K562 (cell line): ENCODE data around the gene UGT1A9. TPM values are rescaled to one million over a fixed set of nuclear protein-coding genes. Genes with fewer than 3 reads are reported as not detected.

Source experiments
- ATAC-seq: fragments of 200-7000 bp; cut with Tn5 transposase; 3 replicates; pipeline ENCODE4 v1.9.1; 2020; ENCODE audit warnings: moderate library complexity
- BruUV-seq: library from RNA; stranded (reverse); fragments of 400-500 nt; replicated peaks from 2 replicates; lab custom pipeline; 2021; lab: Mats Ljungman, UMichigan
- CTCF ChIA-PET: fragments of 300-600 bp; formaldehyde crosslinking; extraction: SDS; loops from one replicate; lab custom pipeline; 2021; ENCODE audit warnings: low intra/inter-chr PET ratio; lab: Yijun Ruan, JAX
- POLR2A ChIA-PET: fragments of 300-600, 350-650 bp; sonication (Branson Sonifier 250); formaldehyde crosslinking; extraction: SDS; loops from one replicate; lab custom pipeline; 2021; ENCODE audit warnings: antibody characterized with exemption, inconsistent platforms; lab: Yijun Ruan, JAX
- DNase-seq, 4 experiments: peaks; one replicate each; pipeline versions ENCODE4 v3.0.0 to v3.0.0-alpha.2; 2011 to 2018; ENCODE audit warnings: low spot score in 3 of 4, mixed read lengths in 3 of 4; ENCODE audit errors: extremely low read depth in 1 of 4
- FAIRE-seq: peaks from 2 replicates; lab custom pipeline; 2011; peaks lifted over from hg19 to GRCh38; lab: Jason Lieb, UNC
- H2AFZ ChIP-seq: 2 replicates; pipeline ENCODE4 v1.6.0; 2011; ENCODE audit warnings: low read depth, low read length, control low read depth, inconsistent platforms
- H3K27ac ChIP-seq: fragments of 200-600 bp; 3 replicates; pipeline ENCODE4 v1.8.0; 2011; ENCODE audit warnings: low read depth, mild to moderate bottlenecking, control low read depth, inconsistent platforms, low read length, moderate library complexity, mixed read lengths; ENCODE audit errors: extremely low read depth
- H3K27me3 ChIP-seq, 2 experiments: fragments of 300-600 bp in 1 of 2; 2 replicates in 1 of 2; 3 replicates in 1 of 2; pipeline versions ENCODE4 v1.6.0 to v1.8.0; 2011; ENCODE audit warnings: inconsistent platforms in 2 of 2, low read length in 2 of 2, mild to moderate bottlenecking in 1 of 2, mixed read lengths in 1 of 2, moderate library complexity in 1 of 2; ENCODE audit not compliant: control insufficient read depth in 2 of 2, insufficient read depth in 2 of 2
- H3K36me3 ChIP-seq: fragments of 300-600 bp; 3 replicates; pipeline ENCODE4 v1.8.0; 2011; ENCODE audit warnings: mild to moderate bottlenecking, low read length, inconsistent platforms; ENCODE audit not compliant: control insufficient read depth, insufficient read depth
- H3K4me1 ChIP-seq, 2 experiments: fragments of 200-600 bp in 1 of 2; replicated peaks in 1 of 2; 2 replicates in 1 of 2; 3 replicates in 1 of 2; pipeline versions ENCODE4 v1.5.1 to v1.8.0; 2011; ENCODE audit warnings: inconsistent platforms in 2 of 2, low read length in 2 of 2, mild to moderate bottlenecking in 1 of 2, mixed read lengths in 1 of 2, moderate library complexity in 1 of 2; ENCODE audit not compliant: control insufficient read depth in 2 of 2, insufficient read depth in 2 of 2
- H3K4me2 ChIP-seq: 2 replicates; pipeline ENCODE4 v1.6.1; 2011; ENCODE audit warnings: low read length, control low read depth, inconsistent platforms, mixed read lengths; ENCODE audit not compliant: insufficient read depth
- H3K4me3 ChIP-seq: fragments of 200-600 bp; sonication (generic), shearing (Covaris generic); 2 replicates; pipeline ENCODE4 v1.5.1; 2016; ENCODE audit warnings: control low read depth, inconsistent platforms
- H3K79me2 ChIP-seq: fragments of 200-600 bp; 3 replicates; pipeline ENCODE4 v1.8.0; 2011; ENCODE audit warnings: low read length, inconsistent platforms; ENCODE audit not compliant: control insufficient read depth, insufficient read depth
- H3K9ac ChIP-seq, 2 experiments: 2 replicates each; pipeline versions ENCODE4 v1.6.0 to v1.6.1; 2011; ENCODE audit warnings: low read depth in 2 of 2, low read length in 2 of 2, control low read depth in 1 of 2, inconsistent platforms in 1 of 2, mild to moderate bottlenecking in 1 of 2, mixed read lengths in 1 of 2; ENCODE audit not compliant: insufficient read depth in 1 of 2
- H3K9me1 ChIP-seq: one replicate; pipeline ENCODE4 v1.6.0; 2011; ENCODE audit warnings: inconsistent platforms, mild to moderate bottlenecking, low read length, moderate library complexity; ENCODE audit not compliant: control insufficient read depth, insufficient read depth
- H3K9me3 ChIP-seq: replicated peaks from 2 replicates; pipeline ENCODE4 v1.5.1; 2011; ENCODE audit warnings: low read depth, low read length, inconsistent platforms; ENCODE audit not compliant: control insufficient read depth, insufficient read depth
- H4K20me1 ChIP-seq: replicated peaks from 2 replicates; pipeline ENCODE4 v1.6.1; 2011; ENCODE audit warnings: low read length, inconsistent platforms, mixed read lengths; ENCODE audit not compliant: control insufficient read depth, insufficient read depth
- ARID2 ChIP-seq: fragments of 450-650 bp; IDR thresholded peaks from 2 replicates; pipeline ENCODE4 v1.6.1; 2017; ENCODE audit warnings: antibody characterized with exemption, mild to moderate bottlenecking
- CBX1 ChIP-seq: sonication (generic); IDR thresholded peaks from 2 replicates; pipeline ENCODE4 v1.6.1; 2016; ENCODE audit warnings: antibody characterized with exemption, low read depth, mild to moderate bottlenecking
- CC2D1A ChIP-seq: fragments of 450-650 bp; IDR thresholded peaks from 2 replicates; pipeline ENCODE4 v1.6.1; 2017; ENCODE audit warnings: mild to moderate bottlenecking
- DNMT1 ChIP-seq: fragments of 450-650 bp; IDR thresholded peaks from 2 replicates; pipeline ENCODE4 v1.6.1; 2016; ENCODE audit warnings: antibody characterized with exemption, mild to moderate bottlenecking
- FOXK1 ChIP-seq: sonication (generic); formaldehyde crosslinking; IDR thresholded peaks from 2 replicates; pipeline ENCODE4 v1.8.0; 2022; ENCODE audit warnings: missing genetic modification reagents, mild to moderate bottlenecking, borderline replicate concordance
- GATAD2B ChIP-seq: fragments of 450-650 bp; IDR thresholded peaks from 2 replicates; pipeline ENCODE4 v1.6.1; 2017; ENCODE audit warnings: mild to moderate bottlenecking, borderline replicate concordance
- HNRNPUL1 ChIP-seq: fragments of 200-400 bp; formaldehyde crosslinking; IDR thresholded peaks from 2 replicates; pipeline ENCODE4 v1.6.1; 2017; ENCODE audit warnings: low read length
- ILF3 ChIP-seq: fragments of 450-650 bp; IDR thresholded peaks from 2 replicates; pipeline ENCODE4 v1.6.1; 2018; ENCODE audit warnings: antibody characterized with exemption, mild to moderate bottlenecking, moderate library complexity, borderline replicate concordance
- MCM3 ChIP-seq: fragments of 450-650 bp; IDR thresholded peaks from 2 replicates; pipeline ENCODE4 v1.6.1; 2016
- NR3C1 ChIP-seq: sonication (generic); formaldehyde crosslinking; IDR thresholded peaks from 2 replicates; pipeline ENCODE4 v1.8.1; 2022; ENCODE audit warnings: missing genetic modification reagents
- RB1 ChIP-seq: fragments of 450-650 bp; IDR thresholded peaks from 2 replicates; pipeline ENCODE4 v1.6.1; 2017; ENCODE audit warnings: low read depth, mild to moderate bottlenecking
- SIN3B ChIP-seq: fragments of 450-650 bp; IDR thresholded peaks from 2 replicates; pipeline ENCODE4 v1.6.1; 2017; ENCODE audit warnings: low read depth, mild to moderate bottlenecking, moderate library complexity
- TEAD1 ChIP-seq, 2 experiments: fragments of 450-650 bp in 1 of 2; sonication (generic) in 1 of 2; formaldehyde crosslinking; IDR thresholded peaks; 2 replicates each; pipeline versions ENCODE4 v1.4.0 to v1.8.0; 2020 to 2022; ENCODE audit warnings: mild to moderate bottlenecking in 2 of 2, missing genetic modification reagents in 1 of 2
- WGBS: fragments of 100-300 bp; shearing (Covaris generic); methylation state at CpG from one replicate; pipeline ENCODE4 v1.1.6; 2016; ENCODE audit warnings: low coverage, mixed read lengths; ENCODE audit not compliant: insufficient coverage; ENCODE audit errors: missing lambda C conversion rate; 5-methylcytosine and 5-hydroxymethylcytosine counted together
- in situ Hi-C: fragments of 300-500 bp; cut with MboI; formaldehyde crosslinking; loops from 4 replicates; pipeline ENCODE4 v1.15.0; 2018; ENCODE audit warnings: inconsistent platforms, mixed read lengths
- intact Hi-C: fragments of 100-400 bp; cut with micrococcal nuclease; formaldehyde crosslinking; loops from 2 replicates; pipeline ENCODE4 v1.14.2; 2022
- polyA plus RNA-seq, 8 experiments: library from polyadenylated mRNA; depleted of rRNA in 4 of 8; stranded (reverse) in 5 of 8; unstranded in 3 of 8; fragments of >200 nt; fragmentation: Nextera tagmentation in 2 of 8; fragmentation: Illumina TruSeq in 1 of 8; extraction: Ambion mirVana in 2 of 8; extraction: Trizol in 1 of 8; gene quantifications; 2 replicates each; pipeline versions ENCODE4 v1.2.1 to v1.2.3, GENCODE V29; 2011 to 2014; ENCODE audit warnings: inconsistent platforms in 1 of 8, missing spikeins in 1 of 8
- total RNA-seq, 7 experiments: library from RNA; depleted of rRNA in 6 of 7; stranded (reverse); fragments of >200 nt in 6 of 7; fragmentation: Illumina TruSeq in 2 of 7; extraction: Trizol in 2 of 7; gene quantifications; 2 replicates each; pipeline versions ENCODE4 v1.2.1 to v1.2.3, GENCODE V29; 2011 to 2021; ENCODE audit warnings: low replicate concordance in 1 of 7
- TF ChIP-seq, protein P1 (sequence below): fragments of 450-650 bp; formaldehyde crosslinking; IDR thresholded peaks from 2 replicates; pipeline ENCODE4 v1.4.0; 2022; ENCODE audit warnings: missing genetic modification characterization
- TF ChIP-seq, protein P2 (sequence below): fragments of 450-650 bp; IDR thresholded peaks from 2 replicates; pipeline ENCODE4 v1.6.1; 2017; ENCODE audit warnings: antibody characterized with exemption, mild to moderate bottlenecking
- TF ChIP-seq, protein P3 (sequence below): fragments of 250-450 bp; sonication (Bioruptor Pico); IDR thresholded peaks from 2 replicates; pipeline ENCODE4 v1.5.0; 2021

UGT1A9 gene
- total and polyA plus RNA-seq, 9 of the 15 experiments (the other 6 are each of a cell fraction or from before 2014, with no cell fraction given): 0.09 TPM; not detected in 8

DNA sequence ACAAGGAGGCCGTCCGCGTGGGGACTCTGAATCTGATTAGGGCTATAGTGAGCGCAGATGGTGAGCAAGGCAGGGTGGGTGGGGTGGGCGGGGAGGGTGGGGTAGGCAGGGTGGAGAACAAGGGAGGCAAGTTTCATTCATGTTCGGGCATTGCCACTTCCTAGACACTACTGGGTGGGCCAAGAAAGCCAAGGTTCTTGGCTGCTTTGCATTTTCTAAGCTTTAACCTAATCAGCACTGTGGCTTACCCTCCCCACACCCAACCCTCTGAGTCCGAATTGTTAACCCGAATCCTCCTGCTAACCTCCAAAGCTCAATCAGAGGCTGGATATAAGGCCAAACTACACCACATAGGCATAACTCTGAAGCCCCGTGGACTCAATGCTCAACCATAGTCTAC is 124.6 kb downstream of the UGT1A9 start:
- no peak overlapping the region for H3K4me3 ChIP-seq
- DNase-seq: no peak
- 0% methylated on average over 3 of the region's 9 CpGs for WGBS
- H3K36me3 ChIP-seq: no peaks in the 10 kb centered on the region
- H2AFZ ChIP-seq: no peak overlapping the region
- no peak overlapping the region for H3K4me2 ChIP-seq
- POLR2A ChIA-PET: no interaction called here
- no peaks in the 10 kb centered on the region; a peak in 1 of 5 replicates for H3K4me1 ChIP-seq
- intact Hi-C loops: no loop called here
- in situ Hi-C loops: no loop called here
- no peak overlapping the region for H3K27ac ChIP-seq
- H3K79me2 ChIP-seq: no peaks in the 10 kb centered on the region
- peaks cover 0 to 33% of the 10 kb centered on the region in 2 experiments; a peak in 2 of 5 replicates for H3K27me3 ChIP-seq
- H3K9me1 ChIP-seq: no peaks in the 10 kb centered on the region
- no peaks in the 10 kb centered on the region for H3K9me3 ChIP-seq
- no peak overlapping the region for H3K9ac ChIP-seq
- FAIRE-seq: no peak
- CTCF ChIA-PET: no interaction called here
- no peak for ATAC-seq
- H4K20me1 ChIP-seq: no peaks in the 10 kb centered on the region
- no TSS peak for BruUV-seq
- TF ChIP-seq CBX1 (no peak), TEAD1 (CRISPR knock-in tag; IDR thresholded peaks at IDR 0.05) (no peak), DNMT1 (no peak), SIN3B (no peak), HNRNPUL1 (no peak), FOXK1 (CRISPR knock-in tag) (no peak), MCM3 (no peak), ILF3 (no peak), CC2D1A (no peak), NR3C1 (CRISPR knock-in tag) (no peak), RB1 (no peak), GATAD2B (no peak), ARID2 (no peak)
- TF ChIP-seq, protein P1, sequence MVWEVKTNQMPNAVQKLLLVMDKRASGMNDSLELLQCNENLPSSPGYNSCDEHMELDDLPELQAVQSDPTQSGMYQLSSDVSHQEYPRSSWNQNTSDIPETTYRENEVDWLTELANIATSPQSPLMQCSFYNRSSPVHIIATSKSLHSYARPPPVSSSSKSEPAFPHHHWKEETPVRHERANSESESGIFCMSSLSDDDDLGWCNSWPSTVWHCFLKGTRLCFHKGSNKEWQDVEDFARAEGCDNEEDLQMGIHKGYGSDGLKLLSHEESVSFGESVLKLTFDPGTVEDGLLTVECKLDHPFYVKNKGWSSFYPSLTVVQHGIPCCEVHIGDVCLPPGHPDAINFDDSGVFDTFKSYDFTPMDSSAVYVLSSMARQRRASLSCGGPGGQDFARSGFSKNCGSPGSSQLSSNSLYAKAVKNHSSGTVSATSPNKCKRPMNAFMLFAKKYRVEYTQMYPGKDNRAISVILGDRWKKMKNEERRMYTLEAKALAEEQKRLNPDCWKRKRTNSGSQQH (CRISPR knock-in tag): no peak
- TF ChIP-seq, protein P2, sequence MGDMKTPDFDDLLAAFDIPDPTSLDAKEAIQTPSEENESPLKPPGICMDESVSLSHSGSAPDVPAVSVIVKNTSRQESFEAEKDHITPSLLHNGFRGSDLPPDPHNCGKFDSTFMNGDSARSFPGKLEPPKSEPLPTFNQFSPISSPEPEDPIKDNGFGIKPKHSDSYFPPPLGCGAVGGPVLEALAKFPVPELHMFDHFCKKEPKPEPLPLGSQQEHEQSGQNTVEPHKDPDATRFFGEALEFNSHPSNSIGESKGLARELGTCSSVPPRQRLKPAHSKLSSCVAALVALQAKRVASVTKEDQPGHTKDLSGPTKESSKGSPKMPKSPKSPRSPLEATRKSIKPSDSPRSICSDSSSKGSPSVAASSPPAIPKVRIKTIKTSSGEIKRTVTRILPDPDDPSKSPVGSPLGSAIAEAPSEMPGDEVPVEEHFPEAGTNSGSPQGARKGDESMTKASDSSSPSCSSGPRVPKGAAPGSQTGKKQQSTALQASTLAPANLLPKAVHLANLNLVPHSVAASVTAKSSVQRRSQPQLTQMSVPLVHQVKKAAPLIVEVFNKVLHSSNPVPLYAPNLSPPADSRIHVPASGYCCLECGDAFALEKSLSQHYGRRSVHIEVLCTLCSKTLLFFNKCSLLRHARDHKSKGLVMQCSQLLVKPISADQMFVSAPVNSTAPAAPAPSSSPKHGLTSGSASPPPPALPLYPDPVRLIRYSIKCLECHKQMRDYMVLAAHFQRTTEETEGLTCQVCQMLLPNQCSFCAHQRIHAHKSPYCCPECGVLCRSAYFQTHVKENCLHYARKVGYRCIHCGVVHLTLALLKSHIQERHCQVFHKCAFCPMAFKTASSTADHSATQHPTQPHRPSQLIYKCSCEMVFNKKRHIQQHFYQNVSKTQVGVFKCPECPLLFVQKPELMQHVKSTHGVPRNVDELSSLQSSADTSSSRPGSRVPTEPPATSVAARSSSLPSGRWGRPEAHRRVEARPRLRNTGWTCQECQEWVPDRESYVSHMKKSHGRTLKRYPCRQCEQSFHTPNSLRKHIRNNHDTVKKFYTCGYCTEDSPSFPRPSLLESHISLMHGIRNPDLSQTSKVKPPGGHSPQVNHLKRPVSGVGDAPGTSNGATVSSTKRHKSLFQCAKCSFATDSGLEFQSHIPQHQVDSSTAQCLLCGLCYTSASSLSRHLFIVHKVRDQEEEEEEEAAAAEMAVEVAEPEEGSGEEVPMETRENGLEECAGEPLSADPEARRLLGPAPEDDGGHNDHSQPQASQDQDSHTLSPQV: no peak
- TF ChIP-seq, protein P3, sequence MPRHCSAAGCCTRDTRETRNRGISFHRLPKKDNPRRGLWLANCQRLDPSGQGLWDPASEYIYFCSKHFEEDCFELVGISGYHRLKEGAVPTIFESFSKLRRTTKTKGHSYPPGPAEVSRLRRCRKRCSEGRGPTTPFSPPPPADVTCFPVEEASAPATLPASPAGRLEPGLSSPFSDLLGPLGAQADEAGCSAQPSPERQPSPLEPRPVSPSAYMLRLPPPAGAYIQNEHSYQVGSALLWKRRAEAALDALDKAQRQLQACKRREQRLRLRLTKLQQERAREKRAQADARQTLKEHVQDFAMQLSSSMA (CRISPR knock-in tag): no peak
- TF ChIP-seq, all 486 proteins: peak for 0
